ENCODE measurements around the gene SLC25A22. TPM values are rescaled to one million over a fixed set of nuclear protein-coding genes. Genes with fewer than 3 reads are reported as not detected.

The SLC25A22 gene
- total and polyA plus RNA-seq, 10 of the 15 experiments (the other 5 are each of a cell fraction or from before 2014, with no cell fraction given), result 0.27 to 27.0 (median 8.2) TPM

DNA sequence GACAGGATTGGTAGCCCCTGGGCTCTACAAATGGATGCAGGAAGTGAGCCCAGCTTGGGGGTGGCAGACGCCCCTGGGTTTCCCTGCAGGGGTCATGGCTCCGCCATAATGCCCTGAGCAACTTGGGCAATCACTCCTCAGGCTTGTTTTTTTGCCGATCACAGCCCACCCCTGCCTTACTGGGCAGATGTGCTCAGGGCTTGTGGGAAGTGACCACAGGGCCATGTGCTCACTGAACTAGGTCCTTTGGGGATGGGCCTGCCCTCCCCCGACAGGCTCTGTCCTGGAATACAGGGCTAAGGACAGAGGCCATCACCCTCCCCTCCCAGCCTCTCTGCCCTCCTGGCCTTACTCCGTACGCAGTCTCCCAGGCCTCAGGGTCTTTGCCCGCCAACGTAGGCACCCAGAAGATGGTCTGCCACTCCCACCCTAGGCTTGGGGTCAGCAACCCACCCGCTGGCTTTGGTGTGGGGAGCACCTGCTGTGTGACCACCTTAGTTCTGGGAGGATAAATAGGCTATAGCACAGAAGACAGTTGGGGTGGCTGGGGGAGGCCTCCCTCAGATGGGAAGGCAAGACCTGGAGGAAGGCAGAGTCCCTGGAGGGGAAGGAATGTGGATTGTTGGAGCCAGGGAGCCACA, 15.5 kb upstream of the SLC25A22 start (continued):
- TF ChIP-seq NFYA (IDR thresholded peaks at IDR 0.05; ENCODE audit: borderline replicate concordance, low read depth, low read length) (no peak), NR2C2 (IDR thresholded peaks at IDR 0.05; ENCODE audit: borderline replicate concordance, control insufficient read depth, insufficient read length, low read depth) (no peak), MEF2A (IDR thresholded peaks at IDR 0.05; ENCODE audit: insufficient read depth, low read depth, low read length) (no peak), DPF2 (IDR thresholded peaks at IDR 0.05) (no peak), NR2C1 (IDR thresholded peaks at IDR 0.05) (no peak), NFXL1 (IDR thresholded peaks at IDR 0.05; ENCODE audit: borderline replicate concordance) (no peak), NFIC (IDR thresholded peaks at IDR 0.05; ENCODE audit: low read depth, low read length) (peak; percentile 18; the same call in 1 of the 2 replicates), YY1 (IDR thresholded peaks at IDR 0.05; ENCODE audit: low read depth, low read length) (no peak), MYC (IDR thresholded peaks at IDR 0.05; ENCODE audit: insufficient read depth, insufficient read length, insufficient replicate concordance, low read length, severe bottlenecking) (no peak), MLLT1 (IDR thresholded peaks at IDR 0.05) (no peak), CBX5 (IDR thresholded peaks at IDR 0.05; ENCODE audit: low read depth) (no peak), ATF7 (IDR thresholded peaks at IDR 0.05; ENCODE audit: low read depth) (no peak), E4F1 (IDR thresholded peaks at IDR 0.05; ENCODE audit: borderline replicate concordance, partially characterized antibody) (no peak), RBBP5 (conservative IDR thresholded peaks at IDR 0.05) (no peak), NKRF (conservative IDR thresholded peaks at IDR 0.05) (no peak), PAX5 (IDR thresholded peaks at IDR 0.05; ENCODE audit: borderline replicate concordance, low read depth, low read length) (0 out of 2 replicates have a peak, but pooled peaks have one; percentile 4), RFX5 (IDR thresholded peaks at IDR 0.05; ENCODE audit: low read depth, low read length) (no peak)
- TF ChIP-seq, protein P1, sequence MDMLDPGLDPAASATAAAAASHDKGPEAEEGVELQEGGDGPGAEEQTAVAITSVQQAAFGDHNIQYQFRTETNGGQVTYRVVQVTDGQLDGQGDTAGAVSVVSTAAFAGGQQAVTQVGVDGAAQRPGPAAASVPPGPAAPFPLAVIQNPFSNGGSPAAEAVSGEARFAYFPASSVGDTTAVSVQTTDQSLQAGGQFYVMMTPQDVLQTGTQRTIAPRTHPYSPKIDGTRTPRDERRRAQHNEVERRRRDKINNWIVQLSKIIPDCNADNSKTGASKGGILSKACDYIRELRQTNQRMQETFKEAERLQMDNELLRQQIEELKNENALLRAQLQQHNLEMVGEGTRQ (IDR thresholded peaks at IDR 0.05; ENCODE audit: borderline replicate concordance, low read depth, low read length), result no peak
- TF ChIP-seq, protein P2, sequence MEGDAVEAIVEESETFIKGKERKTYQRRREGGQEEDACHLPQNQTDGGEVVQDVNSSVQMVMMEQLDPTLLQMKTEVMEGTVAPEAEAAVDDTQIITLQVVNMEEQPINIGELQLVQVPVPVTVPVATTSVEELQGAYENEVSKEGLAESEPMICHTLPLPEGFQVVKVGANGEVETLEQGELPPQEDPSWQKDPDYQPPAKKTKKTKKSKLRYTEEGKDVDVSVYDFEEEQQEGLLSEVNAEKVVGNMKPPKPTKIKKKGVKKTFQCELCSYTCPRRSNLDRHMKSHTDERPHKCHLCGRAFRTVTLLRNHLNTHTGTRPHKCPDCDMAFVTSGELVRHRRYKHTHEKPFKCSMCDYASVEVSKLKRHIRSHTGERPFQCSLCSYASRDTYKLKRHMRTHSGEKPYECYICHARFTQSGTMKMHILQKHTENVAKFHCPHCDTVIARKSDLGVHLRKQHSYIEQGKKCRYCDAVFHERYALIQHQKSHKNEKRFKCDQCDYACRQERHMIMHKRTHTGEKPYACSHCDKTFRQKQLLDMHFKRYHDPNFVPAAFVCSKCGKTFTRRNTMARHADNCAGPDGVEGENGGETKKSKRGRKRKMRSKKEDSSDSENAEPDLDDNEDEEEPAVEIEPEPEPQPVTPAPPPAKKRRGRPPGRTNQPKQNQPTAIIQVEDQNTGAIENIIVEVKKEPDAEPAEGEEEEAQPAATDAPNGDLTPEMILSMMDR (IDR thresholded peaks at IDR 0.05 in 2 of 3, conservative IDR thresholded peaks at IDR 0.05 in 1 of 3; ENCODE audit: control insufficient read depth in 2 of 3, extremely low read depth in 1 of 3, insufficient read depth in 1 of 3, low read depth in 3 of 3, low read length in 3 of 3), result no peak
- TF ChIP-seq, protein P3, sequence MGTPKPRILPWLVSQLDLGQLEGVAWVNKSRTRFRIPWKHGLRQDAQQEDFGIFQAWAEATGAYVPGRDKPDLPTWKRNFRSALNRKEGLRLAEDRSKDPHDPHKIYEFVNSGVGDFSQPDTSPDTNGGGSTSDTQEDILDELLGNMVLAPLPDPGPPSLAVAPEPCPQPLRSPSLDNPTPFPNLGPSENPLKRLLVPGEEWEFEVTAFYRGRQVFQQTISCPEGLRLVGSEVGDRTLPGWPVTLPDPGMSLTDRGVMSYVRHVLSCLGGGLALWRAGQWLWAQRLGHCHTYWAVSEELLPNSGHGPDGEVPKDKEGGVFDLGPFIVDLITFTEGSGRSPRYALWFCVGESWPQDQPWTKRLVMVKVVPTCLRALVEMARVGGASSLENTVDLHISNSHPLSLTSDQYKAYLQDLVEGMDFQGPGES (IDR thresholded peaks at IDR 0.05), result no peak
